ENCODE measurements around the gene E2F4. TPM values are rescaled to one million over a fixed set of nuclear protein-coding genes. Genes with fewer than 3 reads are reported as not detected.

E2F4 gene
- total RNA-seq, 6 experiments from 2014 or later, result 14.4 to 36.4 (median 22.4) TPM

DNA sequence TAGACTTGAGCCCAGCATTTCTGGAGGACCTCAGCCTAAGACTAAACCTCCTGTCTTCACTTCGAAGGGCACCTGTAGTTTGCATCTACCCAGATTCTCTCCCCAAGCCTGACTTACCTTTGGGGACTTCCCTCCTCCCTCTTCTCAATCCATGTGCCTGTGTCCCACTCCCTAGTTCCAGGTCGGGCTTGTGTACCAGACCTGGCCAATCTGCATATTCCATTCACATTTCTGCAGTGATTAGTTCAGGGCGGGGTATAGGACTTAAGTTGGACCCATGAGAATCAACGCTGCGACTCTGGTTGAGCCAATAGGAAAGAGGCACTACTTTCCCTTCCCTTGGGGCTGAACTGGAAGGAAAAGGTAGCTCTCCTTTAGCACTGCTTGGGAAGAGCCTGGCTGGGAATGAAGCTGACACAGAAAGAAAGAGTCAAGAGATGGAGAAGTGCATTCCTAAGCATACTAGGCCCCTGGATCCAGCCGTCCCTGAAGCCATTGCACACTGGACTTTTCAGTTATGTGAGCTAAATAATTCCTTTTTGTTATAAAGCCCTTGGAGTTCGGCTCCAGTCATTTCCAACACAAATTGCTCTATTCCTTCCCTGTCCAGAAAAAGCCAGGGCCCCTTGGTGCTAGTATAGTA is 34.7 kb upstream of the E2F4 start:
- peaks cover 0 to 21% (median 7%) of the 10 kb centered on the region in 4 donors for H3K4me1 ChIP-seq
- ATAC-seq, result no peak
- intact Hi-C loops (cut with DNase I), result loop anchor here (5.0 to 10.0 kb wide), 4 partner anchors 52 to 185 kb away; partner anchors contain the start of gene PHAF1 (in 1 of the 2)

DNA sequence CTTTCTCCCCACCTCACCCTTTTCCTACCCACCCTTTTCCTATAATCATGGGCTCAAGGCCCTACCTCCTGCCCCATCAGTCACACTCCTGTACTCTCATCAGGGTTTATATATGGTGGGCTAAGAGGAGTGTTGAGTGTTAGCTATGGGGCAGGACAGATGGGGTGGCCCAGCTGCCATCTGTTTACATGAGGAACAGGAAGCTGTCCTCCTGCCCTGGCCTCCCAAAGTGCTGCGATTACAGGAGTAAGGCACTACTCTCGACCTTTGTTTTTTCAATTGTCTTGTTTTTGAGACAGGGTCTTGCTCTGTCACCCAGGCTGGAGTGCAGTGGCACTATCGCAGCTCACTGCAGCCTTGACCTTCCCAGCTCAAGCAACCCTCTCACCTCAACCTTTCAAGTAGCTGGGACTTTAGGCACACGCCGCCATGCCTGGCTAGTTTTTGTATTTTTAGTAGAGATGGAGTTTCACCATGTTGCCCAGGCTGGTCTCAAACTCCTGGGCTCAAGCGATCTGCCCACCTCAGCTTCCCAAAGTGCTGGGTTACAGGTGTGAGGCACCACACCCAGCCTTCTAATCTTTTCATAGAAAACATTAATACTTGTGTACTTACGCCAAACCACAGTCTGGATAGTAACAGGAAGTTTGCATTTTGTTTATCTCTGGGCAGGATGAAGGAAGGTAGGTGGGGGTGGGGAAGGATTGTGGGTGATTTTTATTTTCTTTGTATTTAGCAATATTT is 33.9 kb upstream of the E2F4 start:
- H3K27ac ChIP-seq, result no peak overlapping the region
- no peaks in the 10 kb centered on the region for H3K9me3 ChIP-seq
- H3K27me3 ChIP-seq, result no peaks in the 10 kb centered on the region
- intact Hi-C loops (cut with DNase I), result loop anchor here (5.0 to 10.0 kb wide), 4 partner anchors 53 to 186 kb away; partner anchors contain the start of gene PHAF1 (in 1 of the 2)
- no peak for DNase-seq
- H3K4me3 ChIP-seq, result no peak overlapping the region
- no peak for ATAC-seq
- TF ChIP-seq, protein P1, sequence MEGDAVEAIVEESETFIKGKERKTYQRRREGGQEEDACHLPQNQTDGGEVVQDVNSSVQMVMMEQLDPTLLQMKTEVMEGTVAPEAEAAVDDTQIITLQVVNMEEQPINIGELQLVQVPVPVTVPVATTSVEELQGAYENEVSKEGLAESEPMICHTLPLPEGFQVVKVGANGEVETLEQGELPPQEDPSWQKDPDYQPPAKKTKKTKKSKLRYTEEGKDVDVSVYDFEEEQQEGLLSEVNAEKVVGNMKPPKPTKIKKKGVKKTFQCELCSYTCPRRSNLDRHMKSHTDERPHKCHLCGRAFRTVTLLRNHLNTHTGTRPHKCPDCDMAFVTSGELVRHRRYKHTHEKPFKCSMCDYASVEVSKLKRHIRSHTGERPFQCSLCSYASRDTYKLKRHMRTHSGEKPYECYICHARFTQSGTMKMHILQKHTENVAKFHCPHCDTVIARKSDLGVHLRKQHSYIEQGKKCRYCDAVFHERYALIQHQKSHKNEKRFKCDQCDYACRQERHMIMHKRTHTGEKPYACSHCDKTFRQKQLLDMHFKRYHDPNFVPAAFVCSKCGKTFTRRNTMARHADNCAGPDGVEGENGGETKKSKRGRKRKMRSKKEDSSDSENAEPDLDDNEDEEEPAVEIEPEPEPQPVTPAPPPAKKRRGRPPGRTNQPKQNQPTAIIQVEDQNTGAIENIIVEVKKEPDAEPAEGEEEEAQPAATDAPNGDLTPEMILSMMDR (IDR thresholded peaks at IDR 0.05), result no peak
- TF ChIP-seq POLR2A (IDR thresholded peaks at IDR 0.05), result no peak
- 78% methylated on average over 7 of the region's 7 CpGs for WGBS (ENCODE audit: insufficient coverage, low coverage, low lambda C conversion rate, missing lambda C conversion rate)
- no peaks in the 10 kb centered on the region for H3K36me3 ChIP-seq
- H3K4me1 ChIP-seq, result peaks cover 0 to 26% (median 10%) of the 10 kb centered on the region in 4 donors

More for the DNA sequence above, 34.7 kb upstream of the E2F4 start:
- Histone ChIP-seq H3K27ac (no peak overlapping the region), H3K4me3 (no peak overlapping the region), H3K36me3 (no peaks in the 10 kb centered on the region), H3K27me3 (no peaks in the 10 kb centered on the region), H3K9me3 (no peaks in the 10 kb centered on the region)
- DNase-seq, result no peak
- no peak for TF ChIP-seq POLR2A (IDR thresholded peaks at IDR 0.05)
- TF ChIP-seq, protein P1 (IDR thresholded peaks at IDR 0.05), result no peak
- WGBS (ENCODE audit: insufficient coverage, low coverage, low lambda C conversion rate, missing lambda C conversion rate), result 82% methylated on average over 7 of the region's 7 CpGs

DNA sequence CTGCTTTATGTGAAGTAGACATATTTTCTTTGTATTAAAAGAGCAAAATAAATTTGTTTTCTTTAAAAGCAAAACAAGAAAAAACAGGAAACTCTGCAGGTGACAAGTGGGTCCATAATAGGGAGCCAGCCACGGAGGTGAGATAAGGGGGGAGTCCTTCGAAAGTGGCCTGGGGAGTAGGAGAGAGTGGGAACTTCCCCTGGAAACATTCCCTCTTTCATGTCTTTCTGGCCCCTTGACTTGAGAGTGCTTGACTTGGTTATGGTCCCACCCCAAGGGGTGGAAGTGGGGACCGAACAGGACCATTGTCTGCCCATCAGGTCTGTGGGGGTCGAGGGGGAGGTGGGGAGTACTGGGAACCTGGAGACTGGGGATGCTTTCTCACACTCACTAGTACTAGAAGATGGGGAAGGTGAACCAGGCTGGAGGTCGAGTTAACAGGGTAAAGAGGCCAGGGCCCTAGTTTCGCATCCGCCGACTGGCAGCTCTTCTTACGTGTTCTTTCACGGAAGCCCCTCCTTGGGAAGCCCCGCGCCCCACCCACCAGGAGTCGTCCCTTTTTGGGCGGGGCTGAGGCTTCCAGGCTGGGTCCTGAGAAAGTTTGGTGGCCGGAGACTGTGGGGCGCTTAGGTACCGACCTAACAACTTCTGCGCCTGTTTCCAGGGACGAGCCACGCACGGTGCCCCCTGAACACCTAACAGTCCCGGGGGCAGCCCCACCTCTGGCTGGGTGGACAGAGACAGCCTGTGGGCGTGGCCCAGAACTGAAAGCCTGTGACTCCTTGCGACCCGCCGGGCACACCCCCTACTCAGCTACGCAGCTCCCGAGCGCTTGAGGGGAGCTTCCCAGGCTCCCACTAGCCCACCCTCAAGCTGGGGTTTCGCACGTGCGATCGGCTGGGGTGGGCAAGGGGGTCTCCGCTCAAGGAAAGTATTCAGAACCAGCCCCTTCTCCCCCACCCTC is 33.0 kb upstream of the E2F4 start:
- no peak for TF ChIP-seq POLR2A (IDR thresholded peaks at IDR 0.05)
- TF ChIP-seq, protein P1 (IDR thresholded peaks at IDR 0.05), result no peak
- intact Hi-C loops (cut with DNase I), result loop anchor here (5.0 to 10.0 kb wide), 4 partner anchors 54 to 187 kb away; partner anchors contain the start of gene PHAF1 (in 1 of the 2)
- peak in 1 of 3 donors; percentile 68 for DNase-seq
- peak overlapping the region; percentile 13 to 67 (median 62) for H3K27ac ChIP-seq
- 15% methylated on average over 6 of the region's 34 CpGs for WGBS (ENCODE audit: insufficient coverage, low coverage, low lambda C conversion rate, missing lambda C conversion rate)
- no peaks in the 10 kb centered on the region for H3K9me3 ChIP-seq
- H3K4me3 ChIP-seq, result peak overlapping the region; percentile 81 to 94 (median 85)
- ATAC-seq, result peak in 2 of 4 donors; percentile 18 to 20
- H3K4me1 ChIP-seq, result peaks cover 0 to 34% (median 14%) of the 10 kb centered on the region in 4 donors
- no peaks in the 10 kb centered on the region for H3K36me3 ChIP-seq
- H3K27me3 ChIP-seq, result no peaks in the 10 kb centered on the region

DNA sequence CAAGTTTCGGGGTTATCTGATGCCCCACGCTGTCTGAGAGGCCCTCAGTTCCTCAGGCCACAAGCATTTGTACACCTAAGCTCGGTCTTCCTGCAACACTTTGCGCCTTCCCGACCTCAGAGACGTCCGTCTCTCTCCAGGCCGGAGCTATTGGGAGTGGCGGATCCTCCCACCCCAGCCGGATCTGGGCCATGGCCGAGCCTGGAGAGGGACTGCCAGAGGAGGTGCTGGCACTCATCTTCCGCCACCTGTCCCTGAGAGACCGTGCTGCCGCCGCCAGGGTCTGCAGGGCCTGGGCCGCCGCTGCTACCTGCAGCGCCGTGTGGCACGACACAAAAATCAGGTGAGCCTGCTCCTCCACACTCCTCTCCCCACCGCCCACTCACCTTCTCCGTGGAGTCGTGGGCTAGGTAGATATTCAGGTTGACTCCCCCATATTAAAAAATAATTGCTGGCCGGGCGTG is 30.3 kb upstream of the E2F4 start:
- ATAC-seq (no peak), DNase-seq (peak in 1 of 3 donors; percentile 57)
- intact Hi-C loops (cut with DNase I), result no loop called here

More for the DNA sequence above, 30.3 kb upstream of the E2F4 start:
- no peaks in the 10 kb centered on the region for H3K36me3 ChIP-seq
- no peak overlapping the region for H3K4me3 ChIP-seq
- H3K27ac ChIP-seq, result no peak overlapping the region
- peaks cover 0 to 35% (median 17%) of the 10 kb centered on the region in 4 donors for H3K4me1 ChIP-seq
- no CpG with 5 or more reads among the region's 25 CpGs for WGBS (ENCODE audit: insufficient coverage, low coverage, low lambda C conversion rate, missing lambda C conversion rate)
- no peak for TF ChIP-seq POLR2A (IDR thresholded peaks at IDR 0.05)
- TF ChIP-seq, protein P1 (IDR thresholded peaks at IDR 0.05), result no peak
- no peaks in the 10 kb centered on the region for H3K27me3 ChIP-seq
- no peaks in the 10 kb centered on the region for H3K9me3 ChIP-seq
